SK-N-SH (cell line): Measurements from ENCODE around the gene TFPI2. TPM values are rescaled to one million over a fixed set of nuclear protein-coding genes. Genes with fewer than 3 reads are reported as not detected.

Experiments
- CTCF ChIA-PET: fragments of 300-600, 350-600 bp; formaldehyde crosslinking; extraction: SDS; loops from one replicate; lab custom pipeline; 2021; lab: Yijun Ruan, JAX
- POLR2A ChIA-PET: fragments of 350-600 bp; sonication (Branson Sonifier 250); formaldehyde crosslinking; extraction: SDS; loops from one replicate; lab custom pipeline; 2020; ENCODE audit warnings: antibody characterized with exemption, inconsistent platforms; lab: Yijun Ruan, JAX
- DNase-seq: peaks from one replicate; pipeline ENCODE4 v3.0.0; 2012
- H2AFZ ChIP-seq: fragments of 200-600 bp; sonication (generic); 2 replicates; pipeline ENCODE4 v1.8.1; 2016; ENCODE audit warnings: antibody characterized with exemption, mild to moderate bottlenecking, low read depth
- H3F3A ChIP-seq: fragments of 200-600 bp; sonication (generic); replicated peaks from 2 replicates; pipeline ENCODE3; 2016; ENCODE audit warnings: antibody characterized with exemption, mild to moderate bottlenecking; ENCODE audit not compliant: insufficient read depth
- H3K27ac ChIP-seq, 2 experiments: fragments of 200-500 bp in 1 of 2; fragments of 200-600 bp in 1 of 2; sonication (Bioruptor generic) in 1 of 2; sonication (generic), shearing (Covaris generic) in 1 of 2; 2 replicates each; pipeline versions ENCODE4 v1.5.1 to v1.6.1; 2014 to 2016; ENCODE audit warnings: low read depth in 2 of 2, inconsistent platforms in 1 of 2, low read length in 1 of 2, mild to moderate bottlenecking in 1 of 2, mixed read lengths in 1 of 2
- H3K27me3 ChIP-seq: fragments of 200-600 bp; sonication (generic), shearing (Covaris generic); 2 replicates; pipeline ENCODE4 v1.6.1; 2016; ENCODE audit warnings: mixed run types; ENCODE audit not compliant: insufficient read depth
- H3K36me3 ChIP-seq, 2 experiments: fragments of 200-500 bp in 1 of 2; fragments of 200-600 bp in 1 of 2; sonication (Bioruptor generic) in 1 of 2; sonication (generic) in 1 of 2; replicated peaks in 1 of 2; 2 replicates each; pipeline versions ENCODE3 to v1.5.1; 2014 to 2016; ENCODE audit warnings: low read length in 1 of 2, mild to moderate bottlenecking in 1 of 2; ENCODE audit not compliant: insufficient read depth in 2 of 2, control insufficient read depth in 1 of 2
- H3K4me1 ChIP-seq, 2 experiments: fragments of 200-500 bp in 1 of 2; fragments of 200-600 bp in 1 of 2; sonication (Bioruptor generic) in 1 of 2; sonication (generic), shearing (Covaris generic) in 1 of 2; 2 replicates each; pipeline versions ENCODE4 v1.5.1 to v1.6.1; 2014 to 2016; ENCODE audit warnings: low read depth in 1 of 2, low read length in 1 of 2, mixed run types in 1 of 2; ENCODE audit not compliant: insufficient read depth in 2 of 2, control insufficient read depth in 1 of 2
- H3K4me2 ChIP-seq: fragments of 200-600 bp; sonication (generic), shearing (Covaris generic); 2 replicates; pipeline ENCODE4 v1.6.1; 2017; ENCODE audit warnings: mixed run types
- H3K4me3 ChIP-seq, 2 experiments: fragments of 200-500 bp in 1 of 2; fragments of 200-600 bp in 1 of 2; sonication (Bioruptor generic) in 1 of 2; sonication (generic), shearing (Covaris generic) in 1 of 2; 2 replicates each; pipeline versions ENCODE4 v1.5.1 to v1.8.1; 2014 to 2016; ENCODE audit warnings: low read depth in 2 of 2, inconsistent platforms in 1 of 2, low read length in 1 of 2, mild to moderate bottlenecking in 1 of 2, mixed read lengths in 1 of 2, moderate library complexity in 1 of 2
- H3K79me2 ChIP-seq: fragments of 200-600 bp; sonication (generic); 2 replicates; pipeline ENCODE4 v1.8.1; 2017; ENCODE audit warnings: mild to moderate bottlenecking; ENCODE audit not compliant: insufficient read depth
- H3K9ac ChIP-seq: fragments of 200-600 bp; sonication (generic); 2 replicates; pipeline ENCODE4 v1.6.1; 2017; ENCODE audit warnings: mixed run types
- H3K9me2 ChIP-seq: fragments of 200-600 bp; sonication (generic); 2 replicates; pipeline ENCODE4 v1.6.1; 2017; ENCODE audit warnings: mixed run types
- H3K9me3 ChIP-seq: fragments of 200-600 bp; sonication (generic); 2 replicates; pipeline ENCODE4 v1.6.1; 2017; ENCODE audit warnings: mixed run types, mild to moderate bottlenecking, moderate library complexity
- H4K20me1 ChIP-seq: fragments of 200-600 bp; sonication (generic); 2 replicates; pipeline ENCODE4 v1.6.1; 2017; ENCODE audit warnings: mild to moderate bottlenecking, mixed run types; ENCODE audit not compliant: insufficient read depth
- ELF1 ChIP-seq: IDR thresholded peaks from 2 replicates; pipeline ENCODE4 v1.4.0; 2012
- EP300 ChIP-seq, 2 experiments: IDR thresholded peaks; 2 replicates each; pipeline versions ENCODE4 v1.4.0 to v1.6.1; 2012; ENCODE audit warnings: borderline replicate concordance in 1 of 2, low read depth in 1 of 2, low read length in 1 of 2
- FOXJ3 ChIP-seq: sonication (generic); formaldehyde crosslinking; IDR thresholded peaks from 2 replicates; pipeline ENCODE4 v1.5.1; 2020; ENCODE audit warnings: mild to moderate bottlenecking, missing genetic modification reagents
- GABPA ChIP-seq: IDR thresholded peaks from 2 replicates; pipeline ENCODE4 v1.4.0; 2012; ENCODE audit warnings: low read depth, mild to moderate bottlenecking
- GATA2 ChIP-seq: sonication (generic); formaldehyde crosslinking; IDR thresholded peaks from 2 replicates; pipeline ENCODE4 v1.5.0; 2020; ENCODE audit warnings: mild to moderate bottlenecking, missing genetic modification reagents
- JUND ChIP-seq: IDR thresholded peaks from 2 replicates; pipeline ENCODE4 v1.4.0; 2012
- MEF2A ChIP-seq: IDR thresholded peaks from 2 replicates; pipeline ENCODE4 v1.4.0; 2012; ENCODE audit warnings: low read depth, borderline replicate concordance
- MXI1 ChIP-seq: IDR thresholded peaks from 2 replicates; pipeline ENCODE4 v1.6.1; 2012; ENCODE audit warnings: mild to moderate bottlenecking, low read depth, low read length, improper control_type of control experiment
- NRF1 ChIP-seq: IDR thresholded peaks from 2 replicates; pipeline ENCODE4 v1.6.1; 2012; ENCODE audit warnings: low read depth, mild to moderate bottlenecking, low read length
- POLR2AphosphoS5 ChIP-seq: IDR thresholded peaks from 2 replicates; pipeline ENCODE4 v1.6.1; 2012; ENCODE audit warnings: low read depth, low read length
- SIN3A ChIP-seq: IDR thresholded peaks from 2 replicates; pipeline ENCODE4 v1.6.1; 2012; ENCODE audit warnings: low read depth, mild to moderate bottlenecking, low read length, moderate library complexity, borderline replicate concordance
- SMC3 ChIP-seq: IDR thresholded peaks from 2 replicates; pipeline ENCODE4 v1.6.1; 2012; ENCODE audit warnings: low read depth, low read length, improper control_type of control experiment
- TEAD4 ChIP-seq: IDR thresholded peaks from 2 replicates; pipeline ENCODE4 v1.4.0; 2012; ENCODE audit warnings: mild to moderate bottlenecking, borderline replicate concordance; ENCODE audit not compliant: insufficient read depth
- YY1 ChIP-seq: IDR thresholded peaks from 2 replicates; pipeline ENCODE4 v1.4.0; 2012; ENCODE audit warnings: low read depth, mild to moderate bottlenecking
- WGBS: methylation state at CpG from one replicate; pipeline ENCODE4 v1.1.6; 2017; ENCODE audit warnings: low lambda C conversion rate; 5-methylcytosine and 5-hydroxymethylcytosine counted together
- polyA plus RNA-seq, 3 experiments: library from polyadenylated mRNA; depleted of rRNA; stranded (reverse); fragments of >200 nt; gene quantifications; 2 replicates each; pipeline ENCODE4 v1.2.3, GENCODE V29; 2012
- TF ChIP-seq, protein P1 (sequence below): fragments of 150-350 bp; IDR thresholded peaks from 2 replicates; pipeline ENCODE4 v1.6.1; 2016; ENCODE audit warnings: mild to moderate bottlenecking, low read depth, low read length
- TF ChIP-seq, protein P2 (sequence below): fragments of 200-600 bp; sonication (generic); IDR thresholded peaks from 2 replicates; pipeline ENCODE4 v1.6.1; 2017; ENCODE audit warnings: antibody characterized with exemption, mild to moderate bottlenecking, moderate library complexity
- TF ChIP-seq, protein P3 (sequence below): fragments of 150-350 bp; IDR thresholded peaks from 2 replicates; pipeline ENCODE4 v1.6.1; 2017; ENCODE audit warnings: antibody characterized with exemption, low read length, low read depth, borderline replicate concordance
- TF ChIP-seq, protein P4 (sequence below): IDR thresholded peaks from 2 replicates; pipeline ENCODE4 v1.6.1; 2012; ENCODE audit warnings: mild to moderate bottlenecking, low read depth, low read length, moderate library complexity
- TF ChIP-seq, protein P5 (sequence below): IDR thresholded peaks from 2 replicates; pipeline ENCODE4 v1.4.0; 2012; ENCODE audit warnings: low read depth, borderline replicate concordance

The TFPI2 gene
- polyA plus RNA-seq, 1 of the 3 experiments (the other 2 are of a cell fraction), result 17.7 TPM

DNA sequence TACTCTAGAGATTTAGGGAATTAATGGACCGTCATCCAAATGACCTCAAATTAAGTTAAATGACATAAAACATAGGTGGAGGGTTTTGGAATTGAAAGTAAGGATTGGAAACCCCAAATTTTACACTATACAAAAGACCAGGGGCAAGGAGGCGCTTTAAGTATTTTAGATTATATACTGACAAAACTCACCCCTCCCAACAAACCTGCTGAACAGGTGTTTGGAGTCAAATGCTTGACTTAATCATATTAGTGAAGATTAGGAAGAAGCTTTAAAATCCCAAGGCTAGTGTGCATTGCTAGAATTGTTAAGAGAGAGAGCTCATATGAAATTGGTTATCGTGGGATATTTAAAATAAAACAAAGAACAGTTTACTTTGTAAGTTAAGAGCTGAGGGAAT is 15.7 kb upstream of the TFPI2 start, which contains the start of gene GNGT1:
Gene GNGT1 (plus strand): TSS at position 301 of the 400 bp plus-strand sequence. CDS start 180 bp downstream, outside the sequence.
- H3K27ac ChIP-seq, result no peak within 1 kb of the TSS
- H3K79me2 ChIP-seq, result no peaks in the 10 kb centered on the region
- H3K9me3 ChIP-seq, result no peaks in the 10 kb centered on the region
- peaks cover 5% of the 10 kb centered on the region for H3F3A ChIP-seq
- no peaks in the 10 kb centered on the region for H3K9me2 ChIP-seq
- H3K4me2 ChIP-seq, result no peak within 1 kb of the TSS
- H3K27me3 ChIP-seq, result no peaks in the 10 kb centered on the region
- H3K36me3 ChIP-seq, result no peaks in the 10 kb centered on the region
- CTCF ChIA-PET, result interaction anchor here (0.8 to 1.7 kb wide), 4 partner anchors 10 to 181 kb away, joined by 3 to 7 read pairs (median 4); no protein-coding TSS in a partner anchor
- TF ChIP-seq, protein P1, sequence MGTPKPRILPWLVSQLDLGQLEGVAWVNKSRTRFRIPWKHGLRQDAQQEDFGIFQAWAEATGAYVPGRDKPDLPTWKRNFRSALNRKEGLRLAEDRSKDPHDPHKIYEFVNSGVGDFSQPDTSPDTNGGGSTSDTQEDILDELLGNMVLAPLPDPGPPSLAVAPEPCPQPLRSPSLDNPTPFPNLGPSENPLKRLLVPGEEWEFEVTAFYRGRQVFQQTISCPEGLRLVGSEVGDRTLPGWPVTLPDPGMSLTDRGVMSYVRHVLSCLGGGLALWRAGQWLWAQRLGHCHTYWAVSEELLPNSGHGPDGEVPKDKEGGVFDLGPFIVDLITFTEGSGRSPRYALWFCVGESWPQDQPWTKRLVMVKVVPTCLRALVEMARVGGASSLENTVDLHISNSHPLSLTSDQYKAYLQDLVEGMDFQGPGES, result no peak
- TF ChIP-seq, protein P2, sequence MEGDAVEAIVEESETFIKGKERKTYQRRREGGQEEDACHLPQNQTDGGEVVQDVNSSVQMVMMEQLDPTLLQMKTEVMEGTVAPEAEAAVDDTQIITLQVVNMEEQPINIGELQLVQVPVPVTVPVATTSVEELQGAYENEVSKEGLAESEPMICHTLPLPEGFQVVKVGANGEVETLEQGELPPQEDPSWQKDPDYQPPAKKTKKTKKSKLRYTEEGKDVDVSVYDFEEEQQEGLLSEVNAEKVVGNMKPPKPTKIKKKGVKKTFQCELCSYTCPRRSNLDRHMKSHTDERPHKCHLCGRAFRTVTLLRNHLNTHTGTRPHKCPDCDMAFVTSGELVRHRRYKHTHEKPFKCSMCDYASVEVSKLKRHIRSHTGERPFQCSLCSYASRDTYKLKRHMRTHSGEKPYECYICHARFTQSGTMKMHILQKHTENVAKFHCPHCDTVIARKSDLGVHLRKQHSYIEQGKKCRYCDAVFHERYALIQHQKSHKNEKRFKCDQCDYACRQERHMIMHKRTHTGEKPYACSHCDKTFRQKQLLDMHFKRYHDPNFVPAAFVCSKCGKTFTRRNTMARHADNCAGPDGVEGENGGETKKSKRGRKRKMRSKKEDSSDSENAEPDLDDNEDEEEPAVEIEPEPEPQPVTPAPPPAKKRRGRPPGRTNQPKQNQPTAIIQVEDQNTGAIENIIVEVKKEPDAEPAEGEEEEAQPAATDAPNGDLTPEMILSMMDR, result no peak
- TF ChIP-seq SMC3 (no peak), POLR2AphosphoS5 (no peak), YY1 (no peak), MEF2A (no peak), GABPA (no peak), NRF1 (no peak), GATA2 (CRISPR knock-in tag) (no peak), ELF1 (no peak), MXI1 (no peak), FOXJ3 (no peak), SIN3A (no peak), JUND (no peak), TEAD4 (no peak), EP300 (IDR thresholded peaks at IDR 0.05; ENCODE audit: borderline replicate concordance in 1 of 2, low read depth in 1 of 2, low read length in 1 of 2) (no peak)
- TF ChIP-seq, protein P3, sequence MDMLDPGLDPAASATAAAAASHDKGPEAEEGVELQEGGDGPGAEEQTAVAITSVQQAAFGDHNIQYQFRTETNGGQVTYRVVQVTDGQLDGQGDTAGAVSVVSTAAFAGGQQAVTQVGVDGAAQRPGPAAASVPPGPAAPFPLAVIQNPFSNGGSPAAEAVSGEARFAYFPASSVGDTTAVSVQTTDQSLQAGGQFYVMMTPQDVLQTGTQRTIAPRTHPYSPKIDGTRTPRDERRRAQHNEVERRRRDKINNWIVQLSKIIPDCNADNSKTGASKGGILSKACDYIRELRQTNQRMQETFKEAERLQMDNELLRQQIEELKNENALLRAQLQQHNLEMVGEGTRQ, result no peak
- TF ChIP-seq, protein P4, sequence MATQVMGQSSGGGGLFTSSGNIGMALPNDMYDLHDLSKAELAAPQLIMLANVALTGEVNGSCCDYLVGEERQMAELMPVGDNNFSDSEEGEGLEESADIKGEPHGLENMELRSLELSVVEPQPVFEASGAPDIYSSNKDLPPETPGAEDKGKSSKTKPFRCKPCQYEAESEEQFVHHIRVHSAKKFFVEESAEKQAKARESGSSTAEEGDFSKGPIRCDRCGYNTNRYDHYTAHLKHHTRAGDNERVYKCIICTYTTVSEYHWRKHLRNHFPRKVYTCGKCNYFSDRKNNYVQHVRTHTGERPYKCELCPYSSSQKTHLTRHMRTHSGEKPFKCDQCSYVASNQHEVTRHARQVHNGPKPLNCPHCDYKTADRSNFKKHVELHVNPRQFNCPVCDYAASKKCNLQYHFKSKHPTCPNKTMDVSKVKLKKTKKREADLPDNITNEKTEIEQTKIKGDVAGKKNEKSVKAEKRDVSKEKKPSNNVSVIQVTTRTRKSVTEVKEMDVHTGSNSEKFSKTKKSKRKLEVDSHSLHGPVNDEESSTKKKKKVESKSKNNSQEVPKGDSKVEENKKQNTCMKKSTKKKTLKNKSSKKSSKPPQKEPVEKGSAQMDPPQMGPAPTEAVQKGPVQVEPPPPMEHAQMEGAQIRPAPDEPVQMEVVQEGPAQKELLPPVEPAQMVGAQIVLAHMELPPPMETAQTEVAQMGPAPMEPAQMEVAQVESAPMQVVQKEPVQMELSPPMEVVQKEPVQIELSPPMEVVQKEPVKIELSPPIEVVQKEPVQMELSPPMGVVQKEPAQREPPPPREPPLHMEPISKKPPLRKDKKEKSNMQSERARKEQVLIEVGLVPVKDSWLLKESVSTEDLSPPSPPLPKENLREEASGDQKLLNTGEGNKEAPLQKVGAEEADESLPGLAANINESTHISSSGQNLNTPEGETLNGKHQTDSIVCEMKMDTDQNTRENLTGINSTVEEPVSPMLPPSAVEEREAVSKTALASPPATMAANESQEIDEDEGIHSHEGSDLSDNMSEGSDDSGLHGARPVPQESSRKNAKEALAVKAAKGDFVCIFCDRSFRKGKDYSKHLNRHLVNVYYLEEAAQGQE, result no peak
- TF ChIP-seq, protein P5, sequence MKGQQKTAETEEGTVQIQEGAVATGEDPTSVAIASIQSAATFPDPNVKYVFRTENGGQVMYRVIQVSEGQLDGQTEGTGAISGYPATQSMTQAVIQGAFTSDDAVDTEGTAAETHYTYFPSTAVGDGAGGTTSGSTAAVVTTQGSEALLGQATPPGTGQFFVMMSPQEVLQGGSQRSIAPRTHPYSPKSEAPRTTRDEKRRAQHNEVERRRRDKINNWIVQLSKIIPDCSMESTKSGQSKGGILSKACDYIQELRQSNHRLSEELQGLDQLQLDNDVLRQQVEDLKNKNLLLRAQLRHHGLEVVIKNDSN, result no peak
- TF ChIP-seq, all 33 proteins: peak for 0
- H2AFZ ChIP-seq, result no peak within 1 kb of the TSS
- WGBS, result 96% methylated on average over 3 of the region's 3 CpGs
- POLR2A ChIA-PET, result no interaction called here
- no peaks in the 10 kb centered on the region for H4K20me1 ChIP-seq
- DNase-seq, result no peak
- H3K4me1 ChIP-seq, result peaks cover 0 to 4% of the 10 kb centered on the region in 2 experiments; a peak in 2 of 4 replicates
- no peak within 1 kb of the TSS for H3K9ac ChIP-seq
- H3K4me3 ChIP-seq, result no peak within 1 kb of the TSS
